Stimulated activated CD8-positive, alpha-beta memory T cell treated with anti-CD3 and anti-CD28 coated beads, Interleukin-15, amount 100 ng/mL, for 48 hours (primary cell): Measurements from ENCODE around the gene NF1.

Source experiments
- DNase-seq, 2 donors: peaks; one replicate each; pipeline ENCODE4 v3.0.0-alpha.2; 2020; ENCODE audit warnings: low read depth in 2 of 2

NF1 gene

DNA sequence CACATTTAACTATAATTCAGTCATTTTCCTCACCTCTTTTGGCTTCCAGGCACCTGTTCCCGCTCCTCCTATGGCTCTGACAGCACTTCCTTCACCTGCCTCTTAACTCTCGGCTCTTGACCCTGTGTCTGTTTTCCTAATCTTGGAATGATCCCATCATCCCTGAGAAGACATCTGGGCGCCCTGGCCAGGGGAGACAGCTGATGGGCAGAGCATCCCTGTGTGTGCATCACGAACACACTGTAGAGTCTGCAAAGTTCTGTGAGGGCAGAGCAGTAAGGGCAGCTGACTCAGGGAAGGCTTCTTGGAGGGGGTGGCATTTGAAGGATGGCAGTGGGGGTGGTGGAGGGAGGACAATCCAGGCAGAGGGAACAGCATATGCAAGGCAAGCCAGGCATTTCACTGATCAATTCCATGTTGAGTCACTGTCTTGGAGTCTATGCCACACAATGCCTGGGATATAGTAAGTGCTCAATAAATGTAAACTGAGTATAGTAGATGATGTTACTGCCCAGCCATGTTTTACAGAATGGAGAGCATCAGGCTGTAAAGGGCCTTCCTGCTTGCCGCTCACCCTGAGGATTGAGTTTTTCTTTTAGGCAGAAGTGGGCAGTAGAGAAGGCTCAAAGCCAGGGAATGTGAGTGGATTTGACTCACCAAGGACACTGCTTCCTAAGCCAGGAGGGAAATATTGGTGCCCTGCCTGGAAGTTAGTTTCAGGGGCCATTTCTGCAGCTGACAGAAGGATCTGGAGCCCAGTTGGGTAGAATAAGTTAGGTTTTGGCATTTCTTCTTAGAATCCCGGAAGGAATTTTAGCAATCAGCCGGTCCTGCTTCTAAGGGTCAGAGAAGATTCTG lies 290.9 kb downstream of the NF1 start:
- no peak for DNase-seq

- DNase-seq = no peak
Observed at GRCh38 chr17:31386542-31387075, 291.8 kb downstream of the NF1 start.

- no peak for DNase-seq
Observed at GRCh38 chr17:31387438-31387837, 292.7 kb downstream of the NF1 start.

DNA sequence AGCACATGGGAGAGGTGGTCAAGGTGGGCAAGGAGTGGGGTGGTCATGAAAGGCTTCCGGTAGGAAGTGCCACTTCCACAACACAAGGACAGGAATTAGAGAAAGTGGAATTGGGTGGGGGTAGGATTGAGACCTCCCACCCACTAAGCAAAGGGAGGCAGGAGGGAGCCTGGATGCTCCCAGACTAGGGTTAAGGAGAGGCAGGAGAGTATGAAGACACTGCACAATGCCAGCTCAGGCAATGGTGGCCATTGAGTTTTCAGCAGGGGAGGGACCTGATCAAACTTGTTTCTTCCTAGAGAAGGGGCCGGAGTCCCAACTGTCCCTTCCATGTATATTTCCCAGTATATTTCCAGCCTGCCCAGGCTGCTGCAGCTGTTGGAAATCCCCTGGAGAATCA lies 293.6 kb downstream of the NF1 start:
- no peak for DNase-seq

GRCh38 chr17:31388770-31389656 lies 294.2 kb downstream of the NF1 start:
- DNase-seq = peak in 1 of 2 donors; percentile 32

GRCh38 chr17:31389657-31390381 lies 295.0 kb downstream of the NF1 start:
- DNase-seq = no peak

- no peak for DNase-seq
Observed at GRCh38 chr17:31390426-31390747, 295.6 kb downstream of the NF1 start.

DNA sequence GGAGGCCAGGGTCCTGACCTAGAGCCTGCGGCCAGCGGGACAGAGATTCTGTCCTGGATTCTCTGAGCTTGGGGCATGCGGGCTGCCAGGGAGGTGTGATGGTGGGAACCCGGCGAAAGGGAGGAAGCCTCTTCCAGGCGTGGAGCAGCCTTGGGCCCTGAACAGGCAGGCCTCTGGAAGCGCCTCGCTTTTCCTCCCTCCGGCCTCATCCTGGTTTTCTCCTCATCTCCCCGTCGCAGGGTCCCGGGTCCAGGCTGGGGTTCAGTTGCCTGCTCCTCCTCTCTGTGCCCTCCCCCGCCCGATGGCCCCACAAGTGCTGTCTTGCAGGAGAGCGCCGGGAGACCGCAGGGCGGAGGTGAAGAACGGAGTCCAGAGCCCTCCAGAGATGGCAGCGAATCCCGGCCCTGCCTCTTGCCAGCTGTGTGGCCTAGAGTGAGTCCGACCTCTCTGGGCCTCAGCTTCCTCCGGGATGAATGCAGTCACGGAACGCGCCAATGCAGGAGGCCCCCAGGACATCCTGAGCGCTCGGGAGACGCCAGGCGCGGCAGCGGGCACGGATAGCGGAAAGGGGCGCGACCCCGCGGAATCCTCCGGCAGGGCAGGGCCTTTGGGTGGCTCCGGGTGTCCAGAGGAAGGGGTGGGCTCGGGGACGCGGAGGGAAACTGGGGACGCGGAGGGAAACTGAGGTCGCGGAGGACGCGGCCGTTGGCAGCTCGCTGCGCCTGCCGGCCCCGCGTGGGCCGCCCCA lies 296.1 kb downstream of the NF1 start:
- DNase-seq = no peak

GRCh38 chr17:31391496-31391949 lies 296.7 kb downstream of the NF1 start, which contains the start of gene RAB11FIP4:
TSS of gene RAB11FIP4 (plus strand) at chr17:31391675. CDS start at chr17:31391853, 178 bp downstream.
- no peak for DNase-seq

DNA sequence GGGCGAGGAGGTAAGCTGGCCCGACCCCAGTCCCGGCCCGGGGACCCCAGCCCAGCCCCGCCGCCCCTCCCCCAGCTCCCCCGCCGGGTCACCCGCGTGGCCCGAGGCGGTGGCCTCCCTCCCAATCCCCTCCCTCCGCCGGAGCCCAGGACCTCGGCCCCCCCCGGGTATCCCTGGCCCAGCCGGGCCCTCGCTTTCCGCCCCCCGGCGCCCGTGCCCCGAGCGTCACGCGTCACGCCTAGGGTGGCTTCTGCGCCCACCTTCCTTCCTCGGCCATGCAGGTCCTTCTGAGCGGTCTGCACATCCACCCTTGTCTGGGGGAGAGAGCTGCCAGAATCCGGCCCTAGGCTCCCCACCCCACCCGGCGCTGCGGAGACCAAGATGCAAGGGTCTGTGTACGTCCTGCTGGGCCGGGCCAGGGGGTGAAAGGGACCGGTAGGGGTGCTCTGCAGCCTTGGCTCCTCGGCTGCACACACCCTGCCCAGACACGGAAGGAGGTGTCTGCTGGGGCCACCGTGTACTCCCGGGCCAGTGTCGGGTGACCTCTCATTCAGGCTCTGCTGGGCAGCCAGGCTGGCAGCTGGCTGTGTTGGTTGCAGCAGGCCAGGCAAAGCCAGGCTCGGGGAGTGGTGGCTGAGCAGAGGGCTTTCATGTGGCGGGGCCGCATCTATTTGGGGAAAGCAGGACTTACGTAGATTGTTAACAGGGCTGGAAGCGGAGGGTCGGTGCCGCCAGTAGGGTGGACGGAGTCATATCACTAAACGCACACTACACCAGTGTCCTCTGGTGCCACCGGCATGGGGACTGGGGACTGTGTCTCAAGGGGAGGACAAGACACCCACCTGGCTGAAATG lies 297.5 kb downstream of the NF1 start:
- no peak for DNase-seq

- DNase-seq = no peak
Observed at GRCh38 chr17:31392856-31393748, 298.3 kb downstream of the NF1 start.

GRCh38 chr17:31393749-31394146 lies 299.0 kb downstream of the NF1 start:
- no peak for DNase-seq

DNA sequence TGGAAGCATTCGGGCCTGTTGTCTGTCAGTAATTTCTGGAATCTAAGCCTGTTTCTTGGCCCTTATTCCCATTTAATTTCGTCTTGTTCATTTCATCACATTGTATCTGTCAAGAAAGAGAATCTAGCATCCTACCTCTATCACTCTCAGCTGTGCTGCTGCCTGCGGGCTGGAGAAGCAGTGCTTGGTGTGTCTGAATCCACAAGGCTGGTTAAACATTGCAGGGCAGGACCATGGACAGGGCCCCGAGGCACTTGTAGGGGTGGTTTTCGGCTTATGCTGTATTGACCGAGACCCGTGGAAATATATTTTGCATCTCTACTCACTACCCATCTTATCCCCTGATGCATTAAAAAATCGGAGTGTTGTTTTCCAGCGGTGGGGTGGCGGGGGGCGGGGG lies 299.8 kb downstream of the NF1 start:
- no peak for DNase-seq

DNA sequence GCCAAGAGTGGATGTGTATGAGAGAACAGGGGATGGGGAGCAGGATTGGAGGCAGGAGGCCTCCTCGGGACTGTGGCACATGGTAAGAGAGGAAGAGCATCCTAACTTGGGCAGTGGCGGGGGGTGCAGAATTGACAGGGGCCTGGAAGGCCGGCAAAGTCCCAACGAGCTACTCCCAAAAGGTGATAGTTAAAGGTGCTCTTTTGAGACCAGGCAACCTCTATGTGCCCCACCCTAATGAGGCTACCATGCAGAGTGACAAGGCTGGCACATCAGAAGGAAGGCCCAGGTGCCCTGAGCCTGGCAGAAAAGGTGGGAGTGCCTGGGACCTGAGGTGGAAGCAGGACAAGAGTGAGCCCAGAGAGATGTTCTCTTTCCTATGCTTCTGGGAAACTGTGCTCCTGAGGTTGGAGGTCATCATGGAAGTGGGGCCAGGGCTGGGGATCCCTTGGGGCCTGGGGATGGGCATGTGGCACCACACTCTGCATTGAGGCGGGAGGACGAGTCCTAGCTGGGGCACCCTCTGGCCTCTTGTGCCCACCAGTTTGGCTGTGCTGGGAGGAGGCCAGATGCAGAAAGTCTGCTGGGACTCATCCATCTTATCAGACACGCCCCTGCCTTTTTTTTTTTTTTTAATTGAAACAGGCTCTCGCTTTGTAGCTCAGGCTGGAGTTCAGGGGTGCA lies 302.6 kb downstream of the NF1 start:
- no peak for DNase-seq

DNA sequence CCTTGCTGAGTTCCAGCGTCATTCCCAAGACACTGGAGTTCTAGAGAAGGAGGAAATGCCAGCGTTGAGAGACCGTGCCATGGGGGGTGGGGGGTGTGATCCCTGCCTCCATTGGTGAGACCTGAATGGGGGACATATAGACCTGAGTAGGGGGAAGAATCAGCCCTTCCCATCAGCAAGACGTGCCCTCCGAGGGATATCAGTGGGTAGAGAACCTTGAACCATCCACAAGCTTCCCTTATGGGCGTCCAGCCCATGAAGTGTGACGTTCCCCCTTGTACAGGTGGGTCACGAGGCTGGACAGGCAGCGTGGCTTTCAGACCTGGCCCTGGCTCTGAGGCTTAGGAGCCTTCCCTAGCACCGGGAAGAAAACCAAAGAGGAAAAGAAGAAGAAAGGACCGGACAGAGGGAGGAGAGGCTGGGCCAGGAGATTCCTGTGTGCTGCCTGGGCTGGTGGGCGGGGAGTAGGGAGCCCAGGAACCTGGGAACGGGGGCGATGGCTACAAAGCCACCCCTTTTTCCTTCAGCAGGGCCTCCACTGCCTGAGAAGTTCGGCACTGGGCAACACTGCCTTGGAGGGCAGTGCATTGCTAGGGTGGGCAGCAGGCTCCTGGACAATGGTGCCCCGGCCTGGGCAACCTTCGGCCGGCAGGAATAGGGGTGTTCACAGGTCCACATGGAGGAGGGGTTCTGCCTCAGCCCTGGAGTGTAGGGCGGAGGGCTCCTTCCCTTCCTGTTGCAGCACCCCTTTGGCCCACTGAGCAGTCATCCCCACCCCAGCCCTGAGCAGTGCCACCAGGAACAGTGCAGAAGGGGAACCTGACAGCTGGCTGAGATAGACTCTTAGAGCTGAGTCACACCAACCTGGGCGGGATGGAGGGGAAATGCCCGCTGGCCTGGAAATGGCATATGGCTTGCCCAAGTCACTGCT lies 303.9 kb downstream of the NF1 start:
- no peak for DNase-seq

- no peak for DNase-seq
Observed at GRCh38 chr17:31400481-31400950, 305.7 kb downstream of the NF1 start.
